GM18867 (cell line): ENCODE measurements around the gene FAM241B.

ENCODE experiments used
- ATAC-seq: cut with Tn5 transposase; IDR thresholded peaks from one replicate; pipeline ENCODE4 v1.9.1; 2021; ENCODE audit warnings: mild to moderate bottlenecking, moderate library complexity; ENCODE audit not compliant: unreplicated experiment

The FAM241B gene

DNA sequence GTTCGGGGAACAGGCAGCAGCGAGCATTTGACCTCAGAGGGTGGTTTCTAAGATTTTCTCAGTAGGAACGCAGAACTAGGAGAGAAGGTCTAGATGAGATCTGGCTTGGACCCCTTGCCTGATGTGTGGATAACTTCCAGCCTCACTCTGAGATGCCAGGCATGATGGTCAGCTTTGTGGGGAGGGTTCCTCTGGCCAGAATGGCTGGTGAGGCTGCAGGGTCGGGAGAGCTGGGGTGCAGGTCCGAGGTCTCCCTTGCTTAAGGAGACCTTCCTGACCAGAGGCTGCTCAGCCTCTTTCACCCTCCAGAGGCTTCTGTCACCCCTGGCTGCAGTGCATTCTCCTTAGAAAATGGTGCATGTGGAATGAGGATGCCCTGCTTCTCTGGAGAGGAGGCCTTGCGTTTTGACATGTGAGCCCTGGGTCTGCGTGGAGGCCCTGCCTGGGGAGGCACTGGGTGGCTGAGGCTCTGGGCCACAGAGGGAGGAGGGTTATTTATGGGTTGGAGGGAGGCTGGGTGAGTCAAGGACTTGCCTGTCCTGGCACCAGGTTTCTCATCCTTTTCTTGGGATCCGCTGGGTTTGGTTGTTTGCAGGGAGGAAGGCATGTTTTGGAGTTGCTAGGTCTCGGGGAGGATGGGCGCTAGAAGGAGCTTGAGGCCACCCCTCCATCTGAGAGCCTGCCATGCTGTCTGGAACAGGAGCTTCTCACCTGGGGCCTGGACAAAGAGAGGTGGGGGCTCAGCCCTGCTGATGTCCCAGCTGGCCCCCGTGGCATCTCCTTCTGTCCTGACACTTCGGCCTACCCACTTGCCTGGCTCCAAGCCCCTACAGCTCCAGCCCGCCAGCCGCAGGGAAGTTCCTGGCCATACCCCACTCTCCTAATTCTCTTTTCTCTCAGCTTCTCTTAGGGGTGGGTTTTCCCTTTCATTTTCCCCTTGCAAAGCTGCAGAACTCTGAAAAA lies 3.9 kb downstream of the FAM241B start:
- no peak for ATAC-seq

DNA sequence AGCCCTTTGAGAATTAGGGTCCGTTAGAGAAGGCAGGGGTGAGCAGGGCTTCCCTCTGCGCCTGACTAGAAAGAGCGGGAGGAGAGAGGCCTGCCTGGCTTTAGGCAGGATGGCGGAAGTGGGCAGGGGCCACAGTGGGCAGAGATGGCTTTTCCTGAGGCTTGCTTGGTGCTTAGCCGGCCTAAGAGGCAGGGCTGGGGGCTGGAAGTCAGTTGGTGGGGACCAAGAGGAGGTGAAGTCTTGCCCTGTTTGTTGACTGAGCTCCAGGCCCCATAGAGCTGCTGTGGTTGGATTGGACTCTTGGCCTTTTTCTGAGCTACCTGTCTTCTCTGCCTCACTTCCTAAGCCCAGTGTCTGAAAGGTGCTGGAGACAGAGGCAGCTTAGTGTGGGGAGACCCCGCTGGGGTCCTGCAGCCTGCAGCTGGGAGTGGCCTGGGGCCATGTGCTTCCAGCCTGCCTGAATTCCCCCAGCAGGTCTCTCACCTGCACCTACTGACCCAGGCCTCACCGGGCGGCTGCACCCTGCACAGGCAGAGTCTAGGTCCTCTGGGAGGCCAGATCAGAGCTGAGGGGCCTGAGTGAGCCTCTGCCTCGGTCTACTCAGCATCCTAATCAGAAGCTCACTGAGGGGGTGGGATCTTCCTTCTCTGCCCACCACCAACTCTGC lies 4.8 kb downstream of the FAM241B start:
- ATAC-seq: no peak

DNA sequence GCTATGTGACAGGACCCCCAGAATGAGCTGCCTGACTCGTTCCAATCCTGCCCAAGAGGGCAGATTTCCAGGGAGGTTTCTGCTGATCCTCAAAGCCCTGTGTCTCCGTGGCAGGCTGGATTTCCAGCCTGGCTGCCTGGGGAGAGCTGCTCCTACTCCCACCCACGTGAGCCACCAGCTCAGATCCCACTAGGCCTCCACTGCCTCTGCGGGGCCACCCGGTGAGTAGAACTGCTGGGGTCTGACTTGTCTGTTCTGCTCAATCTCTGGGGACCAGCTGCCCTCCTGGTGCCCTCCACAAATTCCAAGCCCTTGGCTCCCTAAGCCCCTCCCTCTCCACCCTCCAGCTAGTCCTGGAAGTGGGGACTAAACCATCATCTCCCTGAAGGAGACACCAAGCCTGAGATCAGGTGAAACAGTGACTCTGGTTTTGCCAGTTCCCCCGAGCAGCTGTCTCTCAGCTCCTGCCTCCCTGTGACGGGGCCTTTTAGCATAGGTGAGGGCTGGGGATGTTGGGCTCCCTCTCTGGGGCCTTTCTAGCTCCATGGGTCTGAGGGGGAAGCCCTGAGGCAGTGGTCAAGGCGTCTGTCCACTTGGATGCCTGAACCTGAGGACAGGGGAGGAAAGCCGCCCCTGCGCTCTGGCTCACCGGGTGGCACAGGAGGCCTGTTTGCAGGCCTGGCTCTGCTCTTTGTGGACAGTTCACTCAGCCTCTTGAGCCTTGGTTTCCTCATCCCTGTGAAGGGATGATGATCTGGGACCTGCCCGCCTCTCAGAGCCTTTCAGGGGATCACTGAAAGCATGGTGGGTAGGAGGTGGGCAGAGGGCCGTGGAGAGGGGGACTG lies 5.6 kb downstream of the FAM241B start:
- no peak for ATAC-seq

DNA sequence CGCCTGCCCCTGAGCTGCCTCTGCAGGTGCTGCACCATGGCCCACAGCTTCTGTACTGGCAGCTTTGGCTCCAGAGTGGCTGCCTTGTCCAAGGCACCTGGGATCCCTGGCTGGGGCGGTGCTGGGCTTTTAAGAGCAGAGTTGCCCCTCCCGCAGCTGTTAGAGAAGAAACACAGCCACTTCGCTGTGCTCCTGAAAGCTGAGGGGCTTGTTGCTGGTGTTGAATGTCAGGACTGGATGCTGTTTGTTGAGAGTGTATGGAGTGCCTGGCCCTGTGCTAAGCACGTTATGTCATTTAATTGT lies 6.2 kb downstream of the FAM241B start:
- ATAC-seq: no peak

DNA sequence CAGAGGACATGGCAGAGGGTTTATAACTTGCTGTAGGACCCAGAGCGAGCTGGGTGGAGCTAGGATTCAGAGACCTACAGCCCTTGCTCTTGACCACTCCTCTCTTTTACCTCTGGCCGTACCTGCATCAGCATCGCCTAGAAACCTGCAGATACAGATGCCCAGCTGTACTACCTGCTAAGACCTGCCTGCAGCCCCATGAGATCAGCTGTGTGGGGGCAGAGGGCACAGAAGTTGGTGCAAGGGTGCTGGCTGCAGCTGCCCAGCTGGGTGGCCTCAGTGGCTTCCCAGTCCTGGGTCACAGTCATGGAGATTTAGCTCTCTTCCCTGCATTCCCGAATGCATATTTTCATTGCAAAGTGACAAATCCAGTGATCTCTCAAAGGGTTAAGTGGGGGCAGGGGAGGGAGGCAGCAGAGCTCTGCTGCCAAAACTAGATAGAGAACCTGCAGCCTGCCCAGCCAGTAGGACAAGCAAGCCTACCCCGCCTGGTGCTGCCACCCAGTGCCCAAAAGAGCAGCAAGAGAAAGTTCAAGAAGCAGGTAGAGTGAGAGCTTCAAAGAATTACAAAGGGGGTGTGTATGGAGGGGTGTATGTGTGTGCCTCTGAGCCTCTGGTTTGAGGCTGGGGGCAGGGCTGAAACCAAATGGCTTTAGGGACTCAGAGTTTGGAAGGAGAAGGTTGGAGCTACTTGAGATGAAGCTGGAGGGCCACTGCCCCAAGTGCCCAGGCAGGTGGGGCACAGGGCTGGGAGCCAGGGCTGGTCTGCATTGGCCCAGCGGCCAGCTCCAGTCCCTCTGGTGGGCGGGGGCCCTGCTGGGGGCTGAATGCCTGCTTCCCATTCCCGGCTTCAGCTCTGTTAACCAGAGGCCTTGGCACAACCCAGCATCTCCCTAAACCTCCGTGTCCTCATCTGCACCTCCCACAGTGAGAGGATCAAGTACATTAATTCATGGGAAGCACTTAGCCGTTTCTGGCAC lies 6.9 kb downstream of the FAM241B start:
- no peak for ATAC-seq

GRCh38 chr10:69638642-69639041 lies 8.6 kb downstream of the FAM241B start:
- ATAC-seq: no peak

GRCh38 chr10:69639291-69640195 lies 9.5 kb downstream of the FAM241B start:
- no peak for ATAC-seq

- ATAC-seq: no peak
Observed at GRCh38 chr10:69640196-69640980, 10.3 kb downstream of the FAM241B start.

GRCh38 chr10:69641261-69641980 lies 11.4 kb downstream of the FAM241B start:
- no peak for ATAC-seq

- no peak for ATAC-seq
Observed at GRCh38 chr10:69642747-69643146, 12.7 kb downstream of the FAM241B start.

- no peak for ATAC-seq
Observed at GRCh38 chr10:69643779-69644657, 14.0 kb downstream of the FAM241B start.

DNA sequence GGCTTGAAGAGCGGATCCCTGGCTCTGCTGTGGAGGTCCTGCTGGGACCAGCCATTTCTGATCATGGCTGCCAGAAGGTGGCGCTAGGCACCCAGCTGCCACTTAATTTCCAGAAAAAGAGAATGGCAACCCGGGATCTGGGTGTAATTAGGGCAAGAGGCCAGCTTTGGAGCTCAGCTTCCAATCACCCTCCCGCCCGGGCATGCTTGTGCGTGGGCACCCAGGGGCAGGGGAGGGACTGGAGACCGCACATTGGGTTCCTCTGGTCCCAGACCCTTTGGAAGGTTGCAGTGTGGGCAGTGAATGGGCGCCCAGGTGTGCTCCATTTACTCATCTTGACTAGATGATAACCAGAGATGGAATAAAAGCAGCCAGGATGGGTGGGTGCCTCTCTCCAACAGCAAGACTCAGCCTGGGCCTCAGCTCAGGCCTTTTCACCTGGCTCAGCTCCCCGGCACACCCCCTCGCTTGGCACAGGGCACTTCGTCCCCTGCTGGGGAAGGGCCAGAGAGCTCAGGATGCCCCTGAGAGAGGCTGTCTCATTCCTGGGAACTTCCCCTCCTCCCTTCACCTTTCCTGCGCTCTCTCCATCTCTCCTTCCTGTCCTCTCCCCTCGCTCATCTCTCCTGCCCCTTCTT lies 14.7 kb downstream of the FAM241B start:
- no peak for ATAC-seq

DNA sequence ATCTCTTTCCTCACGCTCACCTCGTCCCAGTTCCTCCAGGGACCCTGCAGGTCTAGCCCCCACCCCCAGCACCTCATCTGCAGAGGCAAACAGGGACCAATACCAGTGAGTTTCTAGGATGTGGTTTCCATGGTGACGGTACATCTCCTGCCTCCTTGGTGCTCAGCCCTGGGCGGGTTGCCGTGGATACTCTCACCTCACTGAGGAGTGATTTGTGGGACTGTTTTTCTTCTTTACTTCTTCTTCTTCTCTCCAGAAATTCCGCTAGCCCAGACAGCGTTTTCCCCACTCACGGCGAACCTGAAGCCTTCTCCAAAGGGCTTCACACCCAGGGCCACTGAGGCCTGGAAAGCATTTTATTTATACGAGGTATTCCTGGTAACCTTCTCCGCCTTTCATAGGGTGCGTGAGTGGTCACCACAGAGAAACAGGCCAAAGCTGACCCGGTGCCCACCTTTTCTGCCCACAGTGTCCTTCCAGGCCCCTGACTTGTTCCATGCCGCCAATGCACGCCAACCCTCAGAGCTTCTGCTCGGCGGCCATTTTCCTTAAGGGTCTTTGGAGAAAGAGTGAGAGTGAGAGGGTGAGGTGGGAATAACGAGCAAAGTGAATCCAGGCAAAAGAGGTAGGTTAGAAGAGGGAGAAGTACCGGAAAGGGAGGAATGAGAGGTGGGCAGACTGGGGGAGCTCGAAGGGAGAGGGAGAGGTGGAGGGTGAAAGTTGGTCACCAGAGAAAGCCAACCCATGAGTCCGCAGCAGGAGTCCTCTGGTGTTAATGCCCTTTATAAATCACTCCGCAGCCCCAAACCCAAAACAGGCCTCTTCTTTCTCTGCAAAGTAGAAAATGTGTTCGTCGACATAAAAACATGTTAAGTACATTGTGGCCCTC lies 15.5 kb downstream of the FAM241B start:
- no peak for ATAC-seq

GRCh38 chr10:69646185-69647060 lies 16.4 kb downstream of the FAM241B start:
- no peak for ATAC-seq
